ENCODE results near the gene UBE2Q1. TPM values are rescaled to one million over a fixed set of nuclear protein-coding genes. Genes with fewer than 3 reads are reported as not detected.

The UBE2Q1 gene
- 9.0 TPM for polyA plus RNA-seq

DNA sequence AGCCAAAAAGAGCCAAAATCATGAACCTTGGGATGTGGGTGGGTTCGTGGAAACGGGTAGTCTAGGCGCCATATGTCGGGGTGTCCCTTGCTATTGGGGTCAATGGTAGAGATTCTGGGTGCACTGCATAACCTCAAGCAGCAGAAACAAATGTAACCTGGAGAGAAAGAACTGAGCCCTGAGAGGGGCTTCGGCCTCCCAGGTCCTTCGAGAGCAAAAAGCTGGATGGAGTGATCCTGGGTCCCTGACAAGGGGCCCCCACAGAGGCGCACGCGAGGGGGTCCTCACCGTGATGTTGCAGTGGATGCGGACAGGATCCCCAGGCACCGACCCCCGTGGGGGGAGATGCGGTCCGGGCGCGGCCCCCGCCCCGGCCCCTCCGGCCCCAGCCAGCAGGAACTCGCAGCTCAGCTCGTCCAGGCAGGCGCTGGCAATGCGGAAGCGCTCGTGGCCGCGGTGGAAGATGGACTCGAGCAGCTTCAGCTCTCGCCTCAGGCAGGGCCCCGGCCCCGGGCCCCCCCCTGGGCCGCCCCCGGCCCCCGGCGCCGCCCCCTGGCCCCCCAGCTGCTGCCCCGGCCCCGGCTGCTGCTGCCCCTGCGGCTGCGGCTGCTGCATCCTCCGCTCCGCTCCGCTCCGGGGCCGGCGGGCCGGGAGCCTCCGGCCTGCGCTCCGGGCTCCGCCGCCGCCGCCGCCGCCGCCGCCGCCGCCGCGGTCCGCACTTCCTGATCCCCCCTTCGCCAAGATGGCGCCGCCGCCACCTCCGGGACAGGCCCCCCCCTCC is at the start of gene UBE2Q1:
TSS of gene UBE2Q1 (minus strand) at position 724 of the 781 bp plus-strand sequence. CDS start at position 615, 109 bp downstream.
- peaks cover 1% of the 10 kb centered on the region for H3K36me3 Mint-ChIP-seq
- peaks cover 21 to 22% (median 21%) of the 10 kb centered on the region in 3 donors for H3K4me1 Mint-ChIP-seq
- H3K27me3 Mint-ChIP-seq = no peaks in the 10 kb centered on the region
- peak within 1 kb of the TSS; percentile 92 to 98 (median 97) for H3K4me3 Mint-ChIP-seq
- no peaks in the 10 kb centered on the region for H3K9me3 Mint-ChIP-seq
- peak within 1 kb of the TSS; percentile 94 to 98 (median 97) for H3K27ac Mint-ChIP-seq

DNA sequence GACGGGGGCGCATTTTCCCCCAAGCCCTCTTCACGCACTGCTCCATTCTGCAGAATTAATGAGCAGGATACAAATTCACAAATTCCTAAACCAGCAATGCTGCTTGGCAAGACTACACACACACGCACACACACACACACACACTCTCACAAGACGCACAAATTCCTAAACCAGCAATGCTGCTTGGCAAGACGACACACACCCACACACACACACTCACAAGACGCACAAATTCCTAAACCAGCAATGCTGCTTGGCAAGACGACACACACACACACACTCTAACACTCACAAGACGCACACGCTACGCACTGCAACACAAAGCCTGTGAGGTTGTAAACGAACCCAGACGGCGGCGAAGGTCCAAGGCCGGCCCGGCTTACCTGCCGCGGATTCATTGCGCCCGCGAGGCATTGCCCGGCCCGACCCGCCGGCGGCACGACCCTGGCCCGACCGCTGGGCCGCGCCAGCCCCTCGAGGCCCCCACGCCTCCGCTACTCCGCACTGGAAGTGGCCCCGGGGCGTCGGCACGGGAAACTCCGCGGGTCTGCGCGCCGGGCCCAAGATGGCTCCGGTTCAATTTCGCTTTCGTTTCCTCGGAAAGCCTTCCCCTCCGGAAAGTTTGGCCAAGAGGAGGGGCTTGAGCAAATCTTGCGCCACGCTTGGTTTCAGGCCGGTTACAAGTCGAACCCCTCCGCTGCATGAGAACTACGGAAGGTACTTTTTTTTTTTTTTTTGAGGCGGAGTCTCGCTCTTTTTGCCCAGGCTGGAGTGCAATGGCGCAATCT is 49.3 kb upstream of the UBE2Q1 start, which contains the start of gene ADAR:
TSS of gene ADAR (minus strand) at position 578 of the 788 bp plus-strand sequence. CDS start at position 398, 180 bp downstream.
- peaks cover 49 to 60% (median 51%) of the 10 kb centered on the region in 3 donors for H3K4me1 Mint-ChIP-seq
- H3K36me3 Mint-ChIP-seq = no peaks in the 10 kb centered on the region

DNA sequence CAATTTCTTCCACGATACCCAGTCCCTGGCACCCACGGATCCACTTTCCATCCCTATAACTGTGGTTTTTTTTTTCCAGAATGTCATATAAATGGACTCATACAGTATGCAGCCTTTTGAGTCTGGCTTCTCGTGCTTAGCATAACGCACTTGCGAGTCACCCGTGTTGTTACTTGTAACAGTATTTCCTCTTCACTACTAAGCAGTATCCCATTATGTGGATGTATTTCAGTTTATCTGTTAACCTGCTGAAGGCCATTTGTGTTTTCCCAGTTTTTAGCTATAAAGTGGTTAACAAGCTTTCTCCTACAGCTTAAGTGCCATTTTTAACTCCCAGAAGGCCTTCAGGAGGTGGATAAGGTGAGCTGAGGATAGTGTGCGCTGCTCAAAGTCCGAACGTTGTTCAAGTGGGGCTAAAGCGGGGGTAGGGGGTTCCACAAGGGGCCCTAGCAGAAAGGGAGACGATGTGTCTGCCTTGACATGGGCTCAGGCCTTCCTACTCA is 48.7 kb upstream of the UBE2Q1 start:
- H3K36me3 Mint-ChIP-seq = no peaks in the 10 kb centered on the region
- peaks cover 49 to 60% (median 51%) of the 10 kb centered on the region in 3 donors for H3K4me1 Mint-ChIP-seq
- peak overlapping the region; percentile 90 to 100 (median 96) for H3K27ac Mint-ChIP-seq
- H3K27me3 Mint-ChIP-seq = no peaks in the 10 kb centered on the region
- no peaks in the 10 kb centered on the region for H3K9me3 Mint-ChIP-seq
- H3K4me3 Mint-ChIP-seq = peak overlapping the region; percentile 91 to 100 (median 98)

More for the DNA sequence above, 49.3 kb upstream of the UBE2Q1 start, which contains the start of gene ADAR:
- Mint-ChIP-seq H3K27ac (peak within 1 kb of the TSS; percentile 90 to 100 (median 96)), H3K27me3 (no peaks in the 10 kb centered on the region), H3K9me3 (no peaks in the 10 kb centered on the region), H3K4me3 (peak within 1 kb of the TSS; percentile 91 to 100 (median 98))

DNA sequence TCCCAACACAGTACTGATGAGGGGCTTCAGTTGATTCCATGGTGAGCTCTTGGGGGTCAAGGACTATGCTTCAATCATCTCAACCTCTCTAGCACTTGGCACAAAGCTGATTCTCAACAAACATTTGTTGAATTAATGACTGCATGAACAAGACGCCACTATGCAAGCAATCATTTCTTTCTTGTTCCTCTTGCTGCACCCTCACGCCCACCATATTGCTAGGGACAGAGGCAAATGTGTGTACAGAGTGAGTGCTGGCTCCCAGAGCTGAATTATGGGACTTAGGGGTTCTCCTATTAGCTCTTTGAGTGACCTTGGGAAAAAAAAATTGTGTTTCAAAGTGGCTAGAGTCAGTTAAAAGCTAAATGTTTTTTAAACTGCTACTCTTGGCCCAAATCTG is 47.1 kb upstream of the UBE2Q1 start:
- Mint-ChIP-seq H3K36me3 (peaks cover 3% of the 10 kb centered on the region), H3K27me3 (no peaks in the 10 kb centered on the region), H3K4me3 (peak overlapping the region in 2 of 4 donors; percentile 45 to 91), H3K4me1 (peaks cover 43 to 53% (median 43%) of the 10 kb centered on the region in 3 donors), H3K9me3 (no peaks in the 10 kb centered on the region), H3K27ac (peak overlapping the region; percentile 23 to 90 (median 46))

DNA sequence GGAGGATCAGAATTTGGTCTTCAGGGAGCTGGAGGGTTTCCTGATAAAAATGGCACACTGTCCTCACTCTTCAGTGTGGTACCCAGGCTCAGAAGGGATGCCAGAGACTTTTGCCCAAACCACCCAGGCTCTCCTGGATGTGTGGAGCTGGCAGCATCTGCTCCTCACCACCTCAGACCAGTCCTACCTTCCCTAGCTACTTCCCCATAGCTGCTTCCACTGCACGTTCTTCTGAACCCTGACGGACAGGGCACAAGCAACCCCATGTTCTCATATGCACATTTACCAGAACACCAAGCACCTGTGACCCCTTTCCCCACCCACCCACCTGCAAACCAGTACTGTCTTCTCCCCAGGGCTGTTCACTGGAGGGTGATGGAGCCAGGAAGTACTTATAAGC is 44.9 kb upstream of the UBE2Q1 start:
- H3K4me1 Mint-ChIP-seq = peaks cover 28 to 40% (median 33%) of the 10 kb centered on the region in 3 donors
- H3K36me3 Mint-ChIP-seq = peaks cover 3% of the 10 kb centered on the region
- H3K9me3 Mint-ChIP-seq = no peaks in the 10 kb centered on the region
- H3K27me3 Mint-ChIP-seq = no peaks in the 10 kb centered on the region
- peak overlapping the region in 1 of 4 donors; percentile 39 for H3K4me3 Mint-ChIP-seq
- peak overlapping the region in 1 of 3 donors; percentile 1 for H3K27ac Mint-ChIP-seq

DNA sequence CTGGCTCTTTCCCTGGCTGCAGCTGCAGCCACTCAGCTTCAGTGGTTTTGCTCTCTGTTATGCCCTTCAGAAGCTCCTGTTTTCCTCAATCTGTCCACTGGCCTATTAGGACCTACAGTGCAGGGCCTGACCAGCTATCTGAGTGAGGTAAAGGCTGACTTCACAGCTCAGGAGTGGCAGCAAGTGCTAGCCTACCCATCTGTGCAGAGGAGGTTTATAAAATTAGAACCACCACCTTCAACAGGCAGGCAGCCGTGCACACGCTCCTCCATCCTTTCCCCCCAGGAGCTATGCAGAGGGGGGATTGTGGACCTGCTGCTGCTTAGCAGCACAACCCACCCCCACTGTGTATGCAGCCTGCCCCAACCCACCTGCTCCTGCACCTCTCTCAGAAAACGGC is 41.2 kb upstream of the UBE2Q1 start:
- Mint-ChIP-seq H3K36me3 (peaks cover 6% of the 10 kb centered on the region), H3K27ac (no peak overlapping the region), H3K9me3 (no peaks in the 10 kb centered on the region), H3K4me1 (peaks cover 16 to 19% (median 16%) of the 10 kb centered on the region in 3 donors), H3K27me3 (no peaks in the 10 kb centered on the region), H3K4me3 (no peak overlapping the region)

DNA sequence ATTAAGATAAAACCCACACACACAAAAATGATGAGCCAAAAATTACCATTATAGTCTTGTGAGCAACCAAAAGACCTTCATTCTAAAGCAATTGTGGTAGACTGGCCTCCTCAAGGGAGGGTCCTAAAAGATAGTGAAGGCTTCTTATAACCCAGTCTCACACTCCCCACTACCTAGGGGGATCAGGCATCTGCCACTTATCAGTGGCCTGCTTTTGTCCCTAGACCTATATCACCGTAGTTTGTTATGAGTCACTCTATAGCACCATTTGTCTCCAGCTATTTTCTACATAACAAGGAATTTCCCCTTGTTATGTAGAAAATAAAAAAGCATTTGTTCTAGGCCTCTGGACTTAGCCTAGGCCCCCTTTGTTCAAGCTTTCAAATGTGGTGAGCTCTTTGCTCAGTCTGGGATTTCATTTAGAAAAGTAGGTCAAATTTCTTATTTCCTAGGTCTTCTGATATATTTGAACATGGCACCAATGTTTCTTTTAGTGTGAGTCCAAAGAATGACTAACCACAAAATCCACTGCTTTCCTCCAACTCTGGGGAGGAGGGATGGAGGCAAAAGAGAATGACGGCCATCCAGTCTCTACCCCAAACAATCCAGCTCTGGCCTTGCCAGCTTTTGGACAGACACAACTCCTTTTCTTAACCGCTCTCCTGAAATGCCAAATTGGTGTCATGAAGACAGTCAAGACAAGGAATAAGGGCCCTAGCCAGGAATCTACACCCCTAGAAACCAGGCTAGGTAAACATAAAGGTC is 40.6 kb upstream of the UBE2Q1 start:
- Mint-ChIP-seq H3K4me3 (peak overlapping the region in 1 of 4 donors; percentile 13), H3K9me3 (no peaks in the 10 kb centered on the region), H3K27ac (no peak overlapping the region), H3K27me3 (no peaks in the 10 kb centered on the region), H3K4me1 (peaks cover 10 to 15% (median 13%) of the 10 kb centered on the region in 3 donors), H3K36me3 (peaks cover 6% of the 10 kb centered on the region)

DNA sequence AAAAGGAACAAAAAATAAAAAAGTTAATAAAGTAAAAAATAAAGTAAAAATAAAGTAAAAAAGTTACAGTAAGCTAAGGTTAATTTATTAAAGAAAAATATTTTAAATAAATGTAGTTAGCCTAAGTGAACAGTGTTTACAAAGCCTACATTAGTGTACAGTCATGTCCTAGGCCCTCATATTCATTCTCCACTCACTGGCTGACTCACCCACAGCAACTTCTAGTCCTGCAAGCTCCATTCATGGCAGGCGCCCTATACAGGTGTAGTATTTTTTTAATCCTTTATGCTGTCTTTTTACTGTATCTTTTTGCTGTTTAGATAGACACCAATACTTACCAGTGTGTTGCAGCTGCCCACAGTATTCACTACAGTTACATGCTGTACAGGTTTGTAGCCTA is 37.2 kb upstream of the UBE2Q1 start:
- Mint-ChIP-seq H3K4me1 (peaks cover 0 to 8% (median 2%) of the 10 kb centered on the region in 3 donors), H3K36me3 (peaks cover 4% of the 10 kb centered on the region), H3K27me3 (no peaks in the 10 kb centered on the region), H3K27ac (no peak overlapping the region), H3K9me3 (no peaks in the 10 kb centered on the region), H3K4me3 (no peak overlapping the region)

DNA sequence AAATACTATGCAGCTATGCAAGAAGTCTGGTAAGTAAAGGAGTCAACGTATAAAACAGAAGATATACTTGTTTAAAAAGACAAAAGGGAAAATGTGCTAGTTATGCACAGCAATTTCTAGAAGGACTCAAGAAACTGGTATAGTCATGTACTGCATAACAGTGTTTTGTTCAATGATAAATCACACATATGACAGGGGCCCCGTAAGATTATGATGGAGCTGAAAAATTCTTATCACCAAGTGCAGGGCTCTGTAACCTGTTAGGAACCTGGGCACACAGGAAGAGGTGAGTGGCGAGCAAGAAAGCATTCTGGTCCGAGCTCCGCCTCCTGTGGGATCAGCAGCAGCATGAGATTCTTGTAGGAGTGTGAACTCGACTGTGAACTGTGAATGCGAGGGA is 36.3 kb upstream of the UBE2Q1 start:
- H3K27me3 Mint-ChIP-seq = no peaks in the 10 kb centered on the region
- peaks cover 4% of the 10 kb centered on the region for H3K36me3 Mint-ChIP-seq
- H3K27ac Mint-ChIP-seq = no peak overlapping the region
- no peaks in the 10 kb centered on the region for H3K9me3 Mint-ChIP-seq
- H3K4me3 Mint-ChIP-seq = no peak overlapping the region
- peaks cover 0 to 8% (median under 1%) of the 10 kb centered on the region in 3 donors for H3K4me1 Mint-ChIP-seq

DNA sequence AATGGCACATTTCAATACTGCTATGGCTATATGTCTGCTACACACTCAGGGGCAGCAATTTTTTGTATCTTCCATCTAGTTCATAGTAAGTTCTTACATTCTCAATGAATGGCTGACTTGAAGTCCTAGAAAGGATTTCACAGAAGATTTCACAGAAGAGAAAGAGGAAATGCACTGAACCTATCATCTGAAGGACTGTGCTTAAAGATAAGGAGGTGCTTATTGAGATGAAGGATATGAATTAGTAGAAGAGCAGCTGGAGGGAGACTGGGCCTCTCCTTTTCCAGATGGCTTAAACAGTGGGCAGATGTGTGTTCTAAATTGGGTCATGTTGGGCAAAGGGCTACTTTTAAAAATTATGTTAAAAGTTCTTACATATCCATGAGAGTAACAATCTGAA is 34.9 kb upstream of the UBE2Q1 start:
- Mint-ChIP-seq H3K4me3 (no peak overlapping the region), H3K27me3 (no peaks in the 10 kb centered on the region), H3K9me3 (no peaks in the 10 kb centered on the region), H3K4me1 (peaks cover 0 to 8% (median 0%) of the 10 kb centered on the region in 3 donors), H3K27ac (no peak overlapping the region), H3K36me3 (peaks cover 4% of the 10 kb centered on the region)

DNA sequence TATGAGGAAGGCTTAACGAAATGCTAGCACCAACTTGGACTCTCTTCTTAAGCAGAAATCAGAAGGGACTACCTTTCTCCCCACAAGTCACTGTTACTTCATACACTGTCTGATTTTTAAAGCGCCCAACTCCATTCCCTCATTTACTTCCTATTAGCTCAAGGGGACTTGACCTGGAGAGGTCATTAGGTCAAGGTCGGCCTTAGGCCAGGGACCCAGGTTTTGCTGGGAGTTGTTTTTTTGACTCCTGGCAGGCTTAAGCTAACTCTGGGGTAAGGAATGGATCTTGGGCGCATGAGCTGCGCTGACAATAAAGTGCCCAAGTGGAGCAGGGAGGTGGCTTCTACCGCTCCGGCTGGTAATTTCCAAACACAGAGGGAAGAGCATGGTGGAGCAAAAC is 32.7 kb upstream of the UBE2Q1 start:
- H3K4me3 Mint-ChIP-seq = no peak overlapping the region
- no peaks in the 10 kb centered on the region for H3K9me3 Mint-ChIP-seq
- peaks cover 0 to 8% (median 0%) of the 10 kb centered on the region in 3 donors for H3K4me1 Mint-ChIP-seq
- H3K27me3 Mint-ChIP-seq = no peaks in the 10 kb centered on the region
- H3K36me3 Mint-ChIP-seq = no peaks in the 10 kb centered on the region
- peak overlapping the region in 1 of 3 donors; percentile 76 for H3K27ac Mint-ChIP-seq

DNA sequence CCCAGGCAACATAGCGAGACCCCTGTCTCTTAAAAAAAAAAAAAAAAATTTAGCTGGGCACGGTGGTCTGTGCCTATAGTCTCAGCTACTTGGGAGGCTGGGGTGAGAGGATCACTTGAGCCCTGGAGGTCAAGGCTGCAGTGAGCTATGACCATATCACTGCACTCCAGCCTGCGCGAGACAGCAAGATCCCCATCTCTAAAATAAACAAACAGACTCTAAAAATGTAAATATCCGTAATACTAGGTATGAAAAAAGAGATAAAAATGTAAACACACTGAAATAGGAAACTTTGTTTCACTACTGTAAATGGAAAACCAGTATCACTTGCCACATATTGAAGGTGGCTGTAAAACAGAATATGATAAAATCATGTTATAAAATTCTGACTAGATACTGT is 32.3 kb upstream of the UBE2Q1 start:
- peaks cover 0 to 8% (median under 1%) of the 10 kb centered on the region in 3 donors for H3K4me1 Mint-ChIP-seq
- H3K9me3 Mint-ChIP-seq = no peaks in the 10 kb centered on the region
- H3K27me3 Mint-ChIP-seq = no peaks in the 10 kb centered on the region
- peak overlapping the region in 1 of 3 donors; percentile 76 for H3K27ac Mint-ChIP-seq
- no peak overlapping the region for H3K4me3 Mint-ChIP-seq
- H3K36me3 Mint-ChIP-seq = no peaks in the 10 kb centered on the region

DNA sequence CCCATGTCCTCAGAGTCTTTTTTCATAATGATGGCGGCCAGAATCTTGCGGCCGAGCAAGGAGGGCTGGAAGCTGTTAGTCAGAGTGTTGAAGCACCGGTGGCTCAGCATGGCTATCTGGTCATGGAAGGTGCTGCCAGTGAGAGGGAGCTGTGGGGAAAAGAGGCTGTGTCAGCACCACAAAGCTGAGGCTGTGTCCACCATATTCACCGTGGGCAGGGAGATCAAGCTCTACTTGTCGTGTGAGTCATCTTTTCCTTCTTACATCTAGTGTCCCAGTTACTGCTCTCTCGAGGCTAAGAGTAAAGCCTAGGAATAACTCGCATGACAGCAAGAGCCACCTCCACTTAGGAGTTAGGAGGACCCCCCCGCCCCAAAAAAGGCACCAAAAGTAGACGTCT is 31.3 kb upstream of the UBE2Q1 start:
- peaks cover 4% of the 10 kb centered on the region for H3K36me3 Mint-ChIP-seq
- H3K27me3 Mint-ChIP-seq = no peaks in the 10 kb centered on the region
- H3K27ac Mint-ChIP-seq = peak overlapping the region in 2 of 3 donors; percentile 18 to 63
- H3K4me3 Mint-ChIP-seq = no peak overlapping the region
- peaks cover 6 to 14% (median 9%) of the 10 kb centered on the region in 3 donors for H3K4me1 Mint-ChIP-seq
- no peaks in the 10 kb centered on the region for H3K9me3 Mint-ChIP-seq

DNA sequence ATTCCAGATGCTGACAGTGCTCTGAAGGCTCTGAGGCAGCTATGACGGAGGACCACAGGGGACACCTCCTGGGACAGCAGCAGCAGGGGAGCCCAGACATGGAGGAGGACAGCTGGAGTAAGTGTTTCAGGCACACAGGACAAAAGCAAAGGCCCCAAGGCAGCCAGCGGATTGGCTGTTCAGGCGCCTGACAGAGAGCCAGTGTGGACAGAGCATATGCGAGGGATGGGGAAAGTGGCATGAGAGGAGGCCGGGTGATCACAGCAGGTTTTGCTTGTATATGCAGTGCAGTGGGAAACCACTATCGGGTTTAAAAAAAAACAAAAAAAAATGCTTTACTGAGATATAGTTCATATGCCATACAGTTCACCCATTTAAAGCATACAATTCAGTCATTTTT is 28.2 kb upstream of the UBE2Q1 start:
- Mint-ChIP-seq H3K9me3 (no peaks in the 10 kb centered on the region), H3K27ac (no peak overlapping the region), H3K36me3 (peaks cover 4% of the 10 kb centered on the region), H3K27me3 (no peaks in the 10 kb centered on the region), H3K4me3 (no peak overlapping the region), H3K4me1 (peaks cover 14 to 16% (median 14%) of the 10 kb centered on the region in 3 donors)

Measured in IgD-negative memory B cell (primary cell).